Measurements from ENCODE around the gene ZNF408.
A peak's percentile ranks its signal among the peaks of the same experiment; 100 is the strongest.

ZNF408 gene

DNA sequence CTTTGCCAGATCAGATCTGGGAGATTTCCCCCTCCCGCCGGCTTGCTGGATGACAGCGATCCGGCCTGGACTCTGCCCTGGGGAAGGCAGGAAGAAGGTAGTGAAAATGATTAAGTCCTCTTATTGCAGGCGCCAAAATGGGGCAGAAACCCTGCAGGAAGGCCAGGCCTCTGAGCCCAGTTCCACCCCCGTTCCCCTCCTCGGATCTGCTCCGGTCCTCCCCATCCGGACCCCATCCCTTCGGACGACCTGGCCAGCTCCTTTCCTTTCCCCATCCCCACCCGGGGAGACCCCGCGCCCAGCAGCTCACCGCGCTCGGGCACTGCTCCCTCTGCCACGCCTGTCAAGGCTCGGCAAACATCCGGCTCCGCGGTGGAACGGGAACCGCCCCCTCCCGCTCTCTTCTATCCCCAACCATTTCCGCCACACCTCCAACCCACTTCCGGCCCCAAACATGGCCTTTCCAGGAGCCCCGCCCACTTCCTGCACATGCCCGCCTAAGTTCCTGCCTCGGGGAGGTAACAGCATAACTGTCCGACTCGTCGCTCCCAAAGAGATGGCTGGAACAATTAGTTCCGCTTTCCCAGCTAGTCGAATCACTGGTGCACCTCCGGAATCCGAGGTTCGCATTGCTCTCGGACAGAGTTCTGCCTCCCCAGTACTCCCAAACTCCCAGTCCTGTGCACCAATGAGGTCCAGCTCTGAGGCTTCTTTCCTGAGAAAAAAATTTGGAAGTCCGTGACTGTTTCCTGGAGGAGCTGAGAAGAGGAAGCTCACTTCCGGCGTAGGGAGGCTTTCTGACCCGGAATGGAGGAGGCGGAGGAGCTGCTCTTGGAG is at the start of gene ZNF408, which contains the start of gene ARHGAP1:
Gene ZNF408 (plus strand): TSS at position 791 of the 837 bp plus-strand sequence. CDS start 17 bp downstream, at position 808.
Gene ARHGAP1 (minus strand): TSS at position 379 of the 837 bp plus-strand sequence. CDS start 4,512 bp downstream, outside the sequence.
- Histone ChIP-seq H3K27ac (ENCODE audit: low read depth, low read length) (peak within 1 kb of the TSS; percentile 66), H3K36me3 (ENCODE audit: control insufficient read depth in 1 of 2, insufficient read depth in 2 of 2, low read length in 2 of 2) (peaks cover 27 to 44% of the 10 kb centered on the region in 2 donors)

DNA sequence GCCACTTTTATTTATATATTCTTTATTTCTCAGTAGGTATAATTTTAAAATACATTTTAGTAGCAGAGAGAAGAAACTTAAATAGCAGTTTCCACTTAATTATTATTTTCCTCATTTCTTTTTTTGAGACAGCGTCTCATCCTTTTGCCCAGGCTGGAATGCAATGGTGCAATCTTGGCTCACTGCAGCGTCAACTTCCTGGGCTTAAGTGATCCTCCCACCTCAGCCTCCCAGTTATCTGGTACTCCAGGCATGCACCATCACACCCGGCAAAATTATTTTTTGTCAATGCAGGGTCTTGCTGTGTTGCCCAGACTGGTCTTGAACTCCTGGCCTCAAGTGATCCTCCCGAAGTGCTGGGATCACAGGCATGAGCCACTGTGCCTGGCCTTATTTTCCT is 45.2 kb upstream of the ZNF408 start:
- Histone ChIP-seq H3K36me3 (ENCODE audit: control insufficient read depth in 1 of 2, insufficient read depth in 2 of 2, low read length in 2 of 2) (peaks cover 58 to 82% of the 10 kb centered on the region in 2 donors), H3K4me3 (ENCODE audit: low read depth in 1 of 2, low read length in 2 of 2) (no peak overlapping the region), H3K9me3 (ENCODE audit: control insufficient read depth in 1 of 2, low read length in 2 of 2) (no peaks in the 10 kb centered on the region), H3K9ac (ENCODE audit: low read depth in 1 of 2, low read length in 2 of 2) (no peak overlapping the region), H3K27me3 (ENCODE audit: control insufficient read depth in 1 of 2, insufficient read depth in 2 of 2, low read length in 2 of 2) (no peaks in the 10 kb centered on the region), H3K27ac (ENCODE audit: low read depth, low read length) (no peak overlapping the region), H3K4me1 (ENCODE audit: control insufficient read depth in 1 of 2, insufficient read depth in 2 of 2, low read length in 2 of 2) (no peaks in the 10 kb centered on the region)

More for the DNA sequence above, at the start of gene ZNF408, which contains the start of gene ARHGAP1:
- Histone ChIP-seq H3K27me3 (ENCODE audit: control insufficient read depth in 1 of 2, insufficient read depth in 2 of 2, low read length in 2 of 2) (no peaks in the 10 kb centered on the region), H3K4me1 (ENCODE audit: control insufficient read depth in 1 of 2, insufficient read depth in 2 of 2, low read length in 2 of 2) (peaks cover 25 to 37% of the 10 kb centered on the region in 2 donors), H3K9me3 (ENCODE audit: control insufficient read depth in 1 of 2, low read length in 2 of 2) (no peaks in the 10 kb centered on the region), H3K4me3 (ENCODE audit: low read depth in 1 of 2, low read length in 2 of 2) (peak within 1 kb of the TSS; percentile 92 to 99), H3K9ac (ENCODE audit: low read depth in 1 of 2, low read length in 2 of 2) (peak within 1 kb of the TSS; percentile 90 to 93)

DNA sequence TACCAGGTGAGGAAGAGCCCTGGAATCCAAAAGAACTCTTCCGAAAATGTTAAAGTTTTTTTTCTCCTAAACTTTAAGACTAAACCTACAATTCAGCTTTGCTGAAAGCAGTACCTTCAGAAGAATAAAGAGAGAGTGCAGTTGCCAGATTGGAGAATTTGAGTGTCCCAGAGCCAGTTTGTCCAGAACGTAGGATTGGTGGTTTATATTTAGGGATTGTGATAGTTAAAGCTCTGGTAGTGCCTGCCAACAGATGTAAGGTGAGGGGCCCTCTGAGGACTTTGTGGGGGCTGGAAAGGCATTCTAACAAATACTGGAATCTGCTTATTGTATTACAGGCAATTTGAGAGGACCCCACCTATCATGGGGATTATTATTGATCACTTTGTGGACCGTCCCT is 43.6 kb upstream of the ZNF408 start:
- Histone ChIP-seq H3K9ac (ENCODE audit: low read depth in 1 of 2, low read length in 2 of 2) (no peak overlapping the region), H3K27ac (ENCODE audit: low read depth, low read length) (no peak overlapping the region), H3K9me3 (ENCODE audit: control insufficient read depth in 1 of 2, low read length in 2 of 2) (no peaks in the 10 kb centered on the region), H3K36me3 (ENCODE audit: control insufficient read depth in 1 of 2, insufficient read depth in 2 of 2, low read length in 2 of 2) (peaks cover 42 to 79% of the 10 kb centered on the region in 2 donors), H3K27me3 (ENCODE audit: control insufficient read depth in 1 of 2, insufficient read depth in 2 of 2, low read length in 2 of 2) (no peaks in the 10 kb centered on the region), H3K4me3 (ENCODE audit: low read depth in 1 of 2, low read length in 2 of 2) (no peak overlapping the region), H3K4me1 (ENCODE audit: control insufficient read depth in 1 of 2, insufficient read depth in 2 of 2, low read length in 2 of 2) (no peaks in the 10 kb centered on the region)

DNA sequence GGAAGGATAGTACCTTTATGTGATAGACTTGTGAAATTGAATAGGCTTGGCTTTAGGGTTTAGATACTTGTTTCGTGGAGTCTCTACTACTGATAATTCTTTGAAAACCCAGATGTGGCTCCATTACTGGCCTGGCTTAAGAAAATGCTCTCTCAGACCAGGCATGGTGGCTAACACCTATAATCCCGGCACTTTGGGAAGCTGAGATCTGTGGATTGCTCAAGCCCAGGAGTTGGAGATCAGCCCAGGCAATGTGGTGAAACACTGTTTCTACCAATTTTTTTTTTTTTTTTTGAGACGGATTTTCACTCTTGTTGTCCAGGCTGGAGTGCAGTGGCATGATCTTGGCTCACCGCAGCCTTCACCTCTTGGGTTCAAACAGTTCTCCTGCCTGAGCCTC is 42.6 kb upstream of the ZNF408 start:
- Histone ChIP-seq H3K36me3 (ENCODE audit: control insufficient read depth in 1 of 2, insufficient read depth in 2 of 2, low read length in 2 of 2) (peaks cover 36 to 76% of the 10 kb centered on the region in 2 donors), H3K9ac (ENCODE audit: low read depth in 1 of 2, low read length in 2 of 2) (no peak overlapping the region), H3K4me3 (ENCODE audit: low read depth in 1 of 2, low read length in 2 of 2) (no peak overlapping the region), H3K9me3 (ENCODE audit: control insufficient read depth in 1 of 2, low read length in 2 of 2) (no peaks in the 10 kb centered on the region), H3K4me1 (ENCODE audit: control insufficient read depth in 1 of 2, insufficient read depth in 2 of 2, low read length in 2 of 2) (no peaks in the 10 kb centered on the region), H3K27ac (ENCODE audit: low read depth, low read length) (no peak overlapping the region), H3K27me3 (ENCODE audit: control insufficient read depth in 1 of 2, insufficient read depth in 2 of 2, low read length in 2 of 2) (no peaks in the 10 kb centered on the region)

- Histone ChIP-seq H3K27ac (ENCODE audit: low read depth, low read length) (no peak overlapping the region), H3K27me3 (ENCODE audit: control insufficient read depth in 1 of 2, insufficient read depth in 2 of 2, low read length in 2 of 2) (no peaks in the 10 kb centered on the region), H3K4me1 (ENCODE audit: control insufficient read depth in 1 of 2, insufficient read depth in 2 of 2, low read length in 2 of 2) (no peaks in the 10 kb centered on the region), H3K9me3 (ENCODE audit: control insufficient read depth in 1 of 2, low read length in 2 of 2) (no peaks in the 10 kb centered on the region), H3K4me3 (ENCODE audit: low read depth in 1 of 2, low read length in 2 of 2) (no peak overlapping the region), H3K36me3 (ENCODE audit: control insufficient read depth in 1 of 2, insufficient read depth in 2 of 2, low read length in 2 of 2) (peaks cover 43 to 79% of the 10 kb centered on the region in 2 donors), H3K9ac (ENCODE audit: low read depth in 1 of 2, low read length in 2 of 2) (no peak overlapping the region)
Observed at GRCh38 chr11:46659908-46660307, 40.9 kb upstream of the ZNF408 start.

DNA sequence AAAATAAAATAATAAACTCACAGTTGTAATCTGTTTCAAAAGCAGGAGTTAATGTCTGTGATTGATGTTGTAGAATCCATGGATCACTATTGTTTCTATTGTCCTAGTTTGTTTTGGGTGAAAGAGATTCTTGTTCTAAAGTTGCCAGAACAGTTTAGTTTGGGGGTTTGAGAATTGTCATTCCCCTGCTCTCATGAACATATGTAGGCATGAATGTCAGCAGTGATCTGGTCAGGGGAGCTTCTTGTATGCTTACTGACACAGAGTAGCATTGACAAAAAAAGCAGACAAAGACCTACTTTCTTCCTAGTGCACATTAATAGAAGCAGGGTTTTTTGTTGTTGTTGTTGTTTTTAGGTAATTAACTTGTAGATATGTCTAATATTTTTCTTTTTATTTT is 39.0 kb upstream of the ZNF408 start:
- Histone ChIP-seq H3K27me3 (ENCODE audit: control insufficient read depth in 1 of 2, insufficient read depth in 2 of 2, low read length in 2 of 2) (no peaks in the 10 kb centered on the region), H3K27ac (ENCODE audit: low read depth, low read length) (no peak overlapping the region), H3K4me3 (ENCODE audit: low read depth in 1 of 2, low read length in 2 of 2) (no peak overlapping the region), H3K4me1 (ENCODE audit: control insufficient read depth in 1 of 2, insufficient read depth in 2 of 2, low read length in 2 of 2) (no peaks in the 10 kb centered on the region), H3K36me3 (ENCODE audit: control insufficient read depth in 1 of 2, insufficient read depth in 2 of 2, low read length in 2 of 2) (peaks cover 39 to 81% of the 10 kb centered on the region in 2 donors), H3K9me3 (ENCODE audit: control insufficient read depth in 1 of 2, low read length in 2 of 2) (no peaks in the 10 kb centered on the region), H3K9ac (ENCODE audit: low read depth in 1 of 2, low read length in 2 of 2) (no peak overlapping the region)

- H3K4me3 ChIP-seq (ENCODE audit: low read depth in 1 of 2, low read length in 2 of 2): no peak overlapping the region
- H3K9me3 ChIP-seq (ENCODE audit: control insufficient read depth in 1 of 2, low read length in 2 of 2): no peaks in the 10 kb centered on the region
- no peaks in the 10 kb centered on the region for H3K4me1 ChIP-seq (ENCODE audit: control insufficient read depth in 1 of 2, insufficient read depth in 2 of 2, low read length in 2 of 2)
- no peak overlapping the region for H3K27ac ChIP-seq (ENCODE audit: low read depth, low read length)
- H3K36me3 ChIP-seq (ENCODE audit: control insufficient read depth in 1 of 2, insufficient read depth in 2 of 2, low read length in 2 of 2): peaks cover 38 to 79% of the 10 kb centered on the region in 2 donors
- H3K9ac ChIP-seq (ENCODE audit: low read depth in 1 of 2, low read length in 2 of 2): no peak overlapping the region
- H3K27me3 ChIP-seq (ENCODE audit: control insufficient read depth in 1 of 2, insufficient read depth in 2 of 2, low read length in 2 of 2): no peaks in the 10 kb centered on the region
Observed at GRCh38 chr11:46662366-46662765, 38.5 kb upstream of the ZNF408 start.

GRCh38 chr11:46663277-46663940 is 37.4 kb upstream of the ZNF408 start:
- Histone ChIP-seq H3K36me3 (ENCODE audit: control insufficient read depth in 1 of 2, insufficient read depth in 2 of 2, low read length in 2 of 2) (peaks cover 43 to 81% of the 10 kb centered on the region in 2 donors), H3K4me3 (ENCODE audit: low read depth in 1 of 2, low read length in 2 of 2) (no peak overlapping the region), H3K9ac (ENCODE audit: low read depth in 1 of 2, low read length in 2 of 2) (no peak overlapping the region), H3K4me1 (ENCODE audit: control insufficient read depth in 1 of 2, insufficient read depth in 2 of 2, low read length in 2 of 2) (no peaks in the 10 kb centered on the region), H3K27me3 (ENCODE audit: control insufficient read depth in 1 of 2, insufficient read depth in 2 of 2, low read length in 2 of 2) (no peaks in the 10 kb centered on the region), H3K27ac (ENCODE audit: low read depth, low read length) (no peak overlapping the region), H3K9me3 (ENCODE audit: control insufficient read depth in 1 of 2, low read length in 2 of 2) (no peaks in the 10 kb centered on the region)

DNA sequence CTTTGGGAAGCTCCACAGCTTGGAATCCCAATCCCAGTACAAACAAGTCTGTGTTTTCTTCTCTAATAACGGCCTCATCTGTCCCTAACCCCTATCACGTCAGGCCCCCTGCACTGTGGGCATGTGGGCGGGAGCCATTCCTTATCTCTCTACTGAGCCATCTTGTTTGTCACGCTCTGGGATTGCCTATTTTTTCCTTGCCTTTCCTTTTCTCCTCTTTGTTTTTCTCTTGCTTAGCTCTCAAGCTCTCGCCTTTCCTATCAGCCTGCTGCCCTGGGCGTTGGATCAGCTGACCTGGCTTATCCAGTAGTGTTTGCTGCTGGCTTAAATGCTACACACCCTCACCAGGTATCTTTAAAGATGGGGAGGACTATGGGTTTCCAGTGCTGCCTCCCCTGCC is 36.2 kb upstream of the ZNF408 start:
- no peak overlapping the region for H3K27ac ChIP-seq (ENCODE audit: low read depth, low read length)
- H3K36me3 ChIP-seq (ENCODE audit: control insufficient read depth in 1 of 2, insufficient read depth in 2 of 2, low read length in 2 of 2): peaks cover 49 to 83% of the 10 kb centered on the region in 2 donors
- no peak overlapping the region for H3K4me3 ChIP-seq (ENCODE audit: low read depth in 1 of 2, low read length in 2 of 2)
- no peaks in the 10 kb centered on the region for H3K4me1 ChIP-seq (ENCODE audit: control insufficient read depth in 1 of 2, insufficient read depth in 2 of 2, low read length in 2 of 2)
- no peaks in the 10 kb centered on the region for H3K27me3 ChIP-seq (ENCODE audit: control insufficient read depth in 1 of 2, insufficient read depth in 2 of 2, low read length in 2 of 2)
- H3K9ac ChIP-seq (ENCODE audit: low read depth in 1 of 2, low read length in 2 of 2): no peak overlapping the region
- H3K9me3 ChIP-seq (ENCODE audit: control insufficient read depth in 1 of 2, low read length in 2 of 2): no peaks in the 10 kb centered on the region

DNA sequence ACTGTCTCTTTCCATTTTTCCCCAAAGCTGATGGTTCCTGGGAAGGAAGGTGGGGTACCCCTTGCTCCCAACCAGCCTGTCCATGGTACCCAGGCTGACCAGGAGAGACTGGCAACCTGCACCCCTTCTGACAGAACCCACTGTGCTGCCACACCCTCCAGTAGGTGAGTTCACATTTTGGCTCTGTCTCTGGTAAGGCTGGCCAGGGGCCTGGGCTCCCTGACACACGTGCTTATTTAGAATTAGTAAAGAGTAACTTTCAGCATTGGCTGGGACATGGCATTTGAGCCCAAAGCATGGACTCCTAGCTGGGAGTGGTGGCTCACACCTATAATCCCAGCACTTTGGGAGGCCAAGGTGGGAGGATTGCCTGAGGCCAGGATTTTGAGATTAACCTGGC is 35.5 kb upstream of the ZNF408 start:
- H3K4me3 ChIP-seq (ENCODE audit: low read depth in 1 of 2, low read length in 2 of 2): no peak overlapping the region
- no peaks in the 10 kb centered on the region for H3K4me1 ChIP-seq (ENCODE audit: control insufficient read depth in 1 of 2, insufficient read depth in 2 of 2, low read length in 2 of 2)
- peaks cover 49 to 84% of the 10 kb centered on the region in 2 donors for H3K36me3 ChIP-seq (ENCODE audit: control insufficient read depth in 1 of 2, insufficient read depth in 2 of 2, low read length in 2 of 2)
- no peaks in the 10 kb centered on the region for H3K9me3 ChIP-seq (ENCODE audit: control insufficient read depth in 1 of 2, low read length in 2 of 2)
- no peak overlapping the region for H3K27ac ChIP-seq (ENCODE audit: low read depth, low read length)
- no peak overlapping the region for H3K9ac ChIP-seq (ENCODE audit: low read depth in 1 of 2, low read length in 2 of 2)
- no peaks in the 10 kb centered on the region for H3K27me3 ChIP-seq (ENCODE audit: control insufficient read depth in 1 of 2, insufficient read depth in 2 of 2, low read length in 2 of 2)

Data from duodenal mucosa (tissue), 2 donors.